ENCODE measurements around the gene MMP23B. TPM values are rescaled to one million over a fixed set of nuclear protein-coding genes. Genes with fewer than 3 reads are reported as not detected.

MMP23B gene
- total and polyA plus RNA-seq, 2 of the 8 experiments (the other 6 are each of a cell fraction or from before 2014, with no cell fraction given) = 9.2 to 14.6 TPM

- H3K56ac ChIP-seq (replicated peaks; ENCODE audit: insufficient read length, low read depth, low read length) = no peak overlapping the region
- H3K4me3 ChIP-seq (ENCODE audit: extremely low read depth in 1 of 4, insufficient read depth in 2 of 4, low read depth in 3 of 4, low read length in 4 of 4) = no peak overlapping the region
- CTCF ChIA-PET (ENCODE audit: partially characterized antibody) = interaction anchor here (0.7 to 1.6 kb wide), 3 partner anchors 11 to 559 kb away, joined by 3 to 5 read pairs (median 3); no protein-coding TSS in a partner anchor
- FAIRE-seq = no peak
- no peak for TF ChIP-seq CTBP2 (IDR thresholded peaks at IDR 0.05; ENCODE audit: borderline replicate concordance, insufficient read depth, insufficient read length, low read length)
- TF ChIP-seq E2F6 (IDR thresholded peaks at IDR 0.05) = no peak
- no peak for TF ChIP-seq POU5F1 (IDR thresholded peaks at IDR 0.05; ENCODE audit: low read depth, low read length)
- H2BK15ac ChIP-seq (ENCODE audit: low read length) = no peak overlapping the region
- no peak overlapping the region for H4K8ac ChIP-seq (ENCODE audit: extremely low read depth, insufficient read depth, low read length)
- no peak overlapping the region for H4K5ac ChIP-seq (ENCODE audit: insufficient read length, low read depth, low read length)
- no peak overlapping the region for H2BK5ac ChIP-seq (ENCODE audit: low read depth, low read length)
- DNase-seq (ENCODE audit: low read depth in 1 of 2, low spot score in 2 of 2) = no peak
- H3K36me3 ChIP-seq (ENCODE audit: control insufficient read depth in 2 of 4, insufficient read depth in 4 of 4, low read length in 3 of 4) = no peaks in the 10 kb centered on the region
- H3K27ac ChIP-seq (ENCODE audit: low read depth, low read length) = no peak overlapping the region
- no peak overlapping the region for H2AFZ ChIP-seq (ENCODE audit: low read length)
- H3K4me2 ChIP-seq (ENCODE audit: insufficient read depth in 1 of 2, low read depth in 2 of 2, low read length in 2 of 2) = no peak overlapping the region
- H3K4ac ChIP-seq (replicated peaks; ENCODE audit: insufficient read length, low read depth, low read length) = no peak overlapping the region
- no peak overlapping the region for H3K18ac ChIP-seq (ENCODE audit: extremely low read depth, low read length)
- H4K91ac ChIP-seq (replicated peaks; ENCODE audit: insufficient read length, low read length) = no peak overlapping the region
- no peak overlapping the region for H3K23ac ChIP-seq (ENCODE audit: insufficient read length)
- no peak overlapping the region for H2BK120ac ChIP-seq (replicated peaks; ENCODE audit: low read depth, low read length)
- H3K4me1 ChIP-seq (replicated peaks in 1 of 4; ENCODE audit: control insufficient read depth in 3 of 4, insufficient read depth in 4 of 4, low read length in 3 of 4) = peaks cover 0 to 24% (median 17%) of the 10 kb centered on the region in 4 experiments; a peak in 6 of 7 replicates
- H4K20me1 ChIP-seq (replicated peaks in 1 of 2; ENCODE audit: control insufficient read depth in 1 of 2, insufficient read depth in 2 of 2, low read length in 2 of 2) = peaks cover 5 to 22% of the 10 kb centered on the region in 2 experiments
- WGBS, 2 experiments (ENCODE audit: extremely low coverage in 1 of 2, insufficient coverage in 1 of 2, insufficient read length in 1 of 2, insufficient replicate concordance in 2 of 2, low coverage in 1 of 2, low lambda C conversion rate in 2 of 2, missing lambda C conversion rate in 1 of 2) = 84% methylated on average over 11 of the region's 11 CpGs; no CpG with 5 or more reads in 1 of the 2 experiments
- H2BK20ac ChIP-seq (ENCODE audit: low read length) = no peak overlapping the region
- no peaks in the 10 kb centered on the region for H3K23me2 ChIP-seq (ENCODE audit: low read depth, low read length)
- H3K9ac ChIP-seq (replicated peaks in 1 of 4; ENCODE audit: extremely low read depth in 1 of 4, low read depth in 3 of 4, low read length in 3 of 4) = no peak overlapping the region
- no peak overlapping the region for H3K14ac ChIP-seq (ENCODE audit: insufficient read length)
- H3K79me1 ChIP-seq (ENCODE audit: low read depth, low read length) = peaks cover 19% of the 10 kb centered on the region
- H2AK5ac ChIP-seq (ENCODE audit: low read depth, low read length) = no peak overlapping the region
- H3K79me2 ChIP-seq (ENCODE audit: control insufficient read depth in 1 of 2, insufficient read depth in 2 of 2, low read length in 2 of 2) = peaks cover 4 to 60% of the 10 kb centered on the region in 2 experiments; a peak in 2 of 4 replicates
- no peaks in the 10 kb centered on the region for H3K27me3 ChIP-seq (replicated peaks in 1 of 4; ENCODE audit: control insufficient read depth in 3 of 4, extremely low read depth in 1 of 4, insufficient read depth in 3 of 4, low read length in 3 of 4)
- no peak overlapping the region for H2BK12ac ChIP-seq (ENCODE audit: low read depth, low read length)
- no peaks in the 10 kb centered on the region for H3K9me3 ChIP-seq (ENCODE audit: insufficient read depth in 2 of 2, low read depth in 1 of 2, low read length in 1 of 2)
- POLR2A ChIA-PET (ENCODE audit: partially characterized antibody) = interaction anchor here (0.9 kb wide), 1 partner anchor 15 kb away, joined by 4 read pairs; no protein-coding TSS in a partner anchor
These were observed 48.9 kb downstream of the MMP23B start for GRCh38 chr1:1680912-1681273.
